Activated CD8-positive, alpha-beta memory T cell treated with anti-CD3 and anti-CD28 coated beads for 48 hours (primary cell): ENCODE data around the gene SLX4IP.

Experiments used
- DNase-seq, 3 experiments: peaks; one replicate each; pipeline ENCODE4 v3.0.0-alpha.2; 2020; ENCODE audit warnings: low read depth in 2 of 3, low spot score in 2 of 3

SLX4IP gene

DNA sequence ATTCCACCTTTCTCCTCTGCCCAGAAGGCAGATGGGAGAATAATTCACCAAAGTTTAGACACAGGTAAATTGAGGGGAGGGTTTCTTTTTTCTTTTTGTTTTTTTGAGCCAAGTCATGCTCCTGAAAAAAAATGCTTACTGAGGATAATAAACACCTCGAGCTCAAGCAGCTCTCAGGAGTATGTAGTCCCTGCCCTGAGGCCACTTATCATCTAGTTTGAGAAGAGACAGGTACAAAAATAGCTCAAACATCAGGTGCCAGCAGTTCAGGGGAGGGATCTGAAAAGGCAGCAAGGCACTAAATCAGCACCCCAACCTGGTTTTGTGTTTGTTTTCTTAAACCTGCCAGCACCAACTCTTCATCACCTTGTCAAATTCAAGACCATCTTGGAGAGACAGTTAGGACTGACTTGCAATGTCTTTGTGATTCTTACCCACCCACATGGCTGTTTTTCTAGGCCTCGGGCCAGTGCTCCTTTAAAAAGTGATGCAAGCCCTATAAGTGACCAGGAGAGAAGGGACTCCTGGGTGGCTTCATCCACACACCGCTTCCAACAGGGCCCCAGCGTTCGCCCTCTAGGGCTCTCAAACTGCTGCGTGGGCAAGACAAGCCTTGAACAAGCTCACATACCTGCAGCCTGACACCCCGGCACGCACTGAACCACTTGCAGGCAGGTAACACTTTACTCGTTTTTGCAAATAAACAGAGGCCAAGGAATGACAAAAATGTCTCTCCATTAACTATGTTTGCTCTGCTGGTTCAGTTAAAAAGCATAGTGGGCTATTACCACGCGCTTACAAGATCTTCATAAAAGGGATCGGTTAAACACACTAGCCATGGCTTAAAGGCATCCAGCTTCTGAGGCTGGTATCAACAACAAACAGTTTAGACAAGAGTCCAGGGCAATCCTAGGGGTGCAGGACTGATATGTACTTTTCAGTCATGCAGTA is 224.8 kb downstream of the SLX4IP start:
- DNase-seq, result no peak

DNA sequence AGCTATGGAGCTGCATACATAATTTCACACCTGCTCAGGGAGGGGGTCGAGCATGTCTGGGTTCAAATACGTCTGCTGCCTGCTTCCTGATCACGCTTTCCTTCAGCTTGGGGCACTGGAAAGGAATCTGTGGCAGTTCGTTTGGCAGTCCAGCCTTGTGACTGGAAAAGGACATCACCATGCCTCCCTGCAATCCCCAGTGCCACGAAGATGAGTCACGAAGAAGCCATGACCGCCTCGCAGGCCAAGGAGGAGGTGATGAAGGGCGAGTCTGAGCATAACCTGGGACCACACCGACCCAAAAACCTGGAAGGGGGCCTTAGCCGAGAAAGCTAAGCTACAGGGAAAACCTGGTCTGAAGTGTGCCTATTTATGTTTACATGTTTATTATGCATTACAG is 225.6 kb downstream of the SLX4IP start:
- DNase-seq, result no peak

DNA sequence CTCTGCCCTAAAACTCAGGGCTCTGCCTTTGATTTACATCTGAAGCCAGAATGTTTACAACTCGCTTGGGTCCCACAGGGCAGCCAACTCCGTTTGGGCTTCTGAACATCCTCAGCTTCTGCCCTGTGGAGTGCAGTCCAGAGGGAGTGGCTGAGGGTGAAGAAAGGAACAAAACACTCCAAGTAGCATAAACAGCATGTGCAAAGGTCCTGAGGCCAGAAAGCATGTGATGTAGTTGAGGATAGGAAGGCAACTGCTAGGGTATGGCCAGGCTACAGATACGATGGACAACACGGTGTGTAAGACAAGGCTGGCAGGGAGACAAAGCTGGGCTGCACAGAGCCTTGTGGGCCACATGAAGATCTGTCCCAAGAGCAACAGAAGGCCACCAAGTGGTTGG is 226.2 kb downstream of the SLX4IP start:
- no peak for DNase-seq

DNA sequence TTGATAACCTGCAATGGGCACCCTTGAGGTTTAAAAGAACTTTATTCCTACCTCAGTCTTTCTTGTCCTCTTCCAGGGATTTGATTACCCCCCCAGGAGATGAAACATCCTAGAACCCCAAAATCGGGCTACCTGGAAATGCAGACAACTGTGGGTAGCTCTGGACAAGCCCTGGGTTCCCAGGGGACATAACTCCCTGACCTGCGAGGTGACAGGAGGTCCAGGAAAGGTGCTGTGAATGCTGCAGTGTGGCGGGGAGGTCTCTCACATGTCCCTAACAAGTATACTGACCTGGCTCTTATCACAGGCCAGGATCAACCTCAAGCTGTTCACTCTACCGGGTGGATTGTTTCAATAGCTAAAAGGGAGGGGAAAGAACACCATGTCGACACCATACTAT is 227.0 kb downstream of the SLX4IP start:
- no peak for DNase-seq

DNA sequence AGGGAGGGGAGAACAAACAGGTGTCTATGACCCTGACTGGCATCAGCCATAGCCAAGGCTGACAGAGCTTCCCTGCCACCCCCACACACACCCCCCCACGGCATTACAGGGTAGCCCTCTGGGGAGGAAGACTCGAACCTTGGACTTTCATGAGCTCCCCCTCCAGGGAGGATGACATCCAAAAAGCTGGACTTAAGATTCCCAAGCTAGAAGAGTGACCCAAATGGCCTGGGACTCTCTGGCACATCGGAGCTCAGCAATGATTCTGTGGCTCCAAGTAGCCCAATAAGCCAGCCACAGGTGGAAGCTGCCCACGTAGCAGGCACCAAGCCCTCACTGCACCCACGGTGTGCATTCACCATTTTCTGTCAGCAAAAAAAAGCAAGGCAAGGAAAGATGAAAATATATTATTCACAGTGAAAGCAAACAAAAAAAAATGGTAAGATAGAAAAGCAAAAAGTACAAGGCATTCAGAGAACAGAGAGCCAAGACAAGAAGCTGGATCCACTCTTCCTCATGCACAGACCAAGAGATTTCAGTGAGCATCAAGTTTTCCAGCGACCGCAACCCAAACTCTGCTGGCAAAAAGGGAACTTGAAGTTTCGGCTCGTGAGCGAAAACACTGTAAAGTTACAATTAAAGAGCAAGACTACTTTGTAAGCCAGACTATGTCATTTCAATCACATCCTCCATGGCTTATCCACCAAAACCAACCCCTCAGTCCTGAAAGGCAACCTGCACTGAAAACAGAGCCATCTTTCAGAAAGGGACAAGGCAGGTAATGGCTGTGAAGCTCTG is 227.8 kb downstream of the SLX4IP start:
- DNase-seq, result no peak

DNA sequence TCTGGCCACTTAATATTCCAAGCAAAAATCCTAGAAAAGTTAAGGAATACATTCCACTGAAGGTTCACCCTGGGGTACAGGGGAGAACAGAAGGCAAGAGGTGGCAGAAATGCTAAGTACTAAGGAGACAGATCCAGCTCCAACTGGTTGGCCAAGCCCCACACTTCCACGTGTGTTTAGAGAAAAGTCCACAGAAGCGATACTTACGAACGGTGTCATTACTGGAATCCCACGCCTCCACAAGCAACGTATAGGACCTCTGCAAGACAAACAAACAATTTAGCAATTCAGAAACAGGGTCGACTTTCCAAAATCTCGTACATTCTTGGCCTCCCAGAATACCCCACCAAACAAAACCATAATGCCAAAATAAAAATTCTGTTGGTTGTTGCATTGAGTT is 228.7 kb downstream of the SLX4IP start:
- no peak for DNase-seq

DNA sequence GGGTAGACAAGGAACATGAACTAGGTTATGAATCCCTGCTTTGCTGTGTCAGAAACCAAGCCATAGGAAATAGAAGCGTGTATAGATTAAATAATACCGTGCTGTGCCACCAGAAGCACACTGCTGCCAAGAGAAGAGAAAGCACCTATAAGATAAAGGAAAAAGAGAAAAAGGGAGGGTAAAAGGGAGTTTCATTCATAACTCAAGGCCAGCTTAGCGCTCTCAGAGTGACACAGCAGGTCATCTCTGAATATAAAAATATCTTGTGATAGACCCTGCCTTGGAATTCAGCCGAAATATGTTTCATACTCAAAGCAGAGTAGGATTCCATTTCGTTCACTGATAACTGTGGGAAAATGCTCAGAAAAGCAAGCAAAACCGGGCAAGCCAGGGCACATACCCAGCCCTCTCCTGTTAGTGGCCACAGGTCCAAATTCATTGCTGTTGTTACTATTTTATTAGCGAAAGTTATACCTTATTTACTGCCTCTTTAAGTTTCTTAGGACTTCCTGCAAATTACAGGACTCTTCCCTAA is 230.0 kb downstream of the SLX4IP start:
- no peak for DNase-seq

DNA sequence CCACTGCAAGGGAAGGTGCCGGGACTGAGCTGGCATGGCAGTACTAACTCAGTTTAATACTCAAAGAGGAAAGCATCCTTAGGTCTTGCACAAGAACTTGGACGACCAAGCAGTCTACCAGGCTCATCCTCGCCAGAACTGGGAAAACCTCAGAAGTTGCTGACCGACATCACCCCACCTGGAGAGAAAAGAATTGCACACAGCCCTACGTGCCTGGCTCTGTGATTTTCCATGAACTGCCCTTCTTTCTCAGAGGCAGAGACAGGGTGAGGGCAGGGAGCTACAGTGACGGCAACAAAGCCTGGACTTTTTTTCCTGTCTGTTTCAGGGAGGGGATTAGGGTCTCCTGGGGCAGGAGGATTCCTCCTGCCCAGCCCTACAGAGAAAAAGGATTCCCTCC is 230.7 kb downstream of the SLX4IP start:
- DNase-seq, result no peak

DNA sequence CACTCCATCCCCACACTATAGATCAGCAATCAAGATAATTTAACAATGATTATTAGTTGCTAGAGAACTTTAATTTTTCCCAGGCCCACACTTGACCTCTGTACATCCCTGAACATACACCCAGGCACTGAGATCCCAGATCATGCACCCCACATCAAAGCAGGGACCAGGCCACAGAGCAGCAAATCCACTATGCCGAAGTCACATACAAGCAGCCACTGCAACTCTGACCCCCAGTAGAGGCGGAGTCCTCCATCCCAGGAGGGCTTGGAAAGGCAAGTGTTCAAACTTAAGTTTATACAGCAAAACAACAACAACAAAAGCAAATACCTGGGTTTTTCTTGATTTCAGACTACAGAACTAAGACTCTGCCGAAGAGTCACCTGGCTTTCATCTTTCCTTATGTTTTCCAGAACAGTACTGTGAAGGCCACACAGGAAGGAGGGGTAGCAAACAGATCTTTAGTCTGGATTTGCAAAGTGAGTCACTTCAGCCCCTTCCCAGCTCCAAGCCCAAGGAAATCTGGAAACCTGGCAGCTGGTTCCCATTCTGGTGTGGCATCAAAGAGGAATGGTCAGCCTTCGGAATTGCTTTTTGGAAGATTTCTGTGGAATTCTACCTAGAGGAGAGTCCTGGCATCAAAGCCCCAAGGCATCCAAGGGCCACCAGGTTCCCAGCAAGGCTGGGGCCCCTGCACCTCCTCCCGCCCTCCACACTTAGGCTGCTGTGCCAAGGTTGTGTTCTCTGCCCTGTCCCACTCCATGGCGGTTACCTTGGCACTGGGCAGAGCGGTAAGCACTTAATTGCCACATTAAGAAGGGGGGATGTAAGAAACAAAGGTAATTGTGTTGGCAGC is 231.3 kb downstream of the SLX4IP start:
- no peak for DNase-seq

DNA sequence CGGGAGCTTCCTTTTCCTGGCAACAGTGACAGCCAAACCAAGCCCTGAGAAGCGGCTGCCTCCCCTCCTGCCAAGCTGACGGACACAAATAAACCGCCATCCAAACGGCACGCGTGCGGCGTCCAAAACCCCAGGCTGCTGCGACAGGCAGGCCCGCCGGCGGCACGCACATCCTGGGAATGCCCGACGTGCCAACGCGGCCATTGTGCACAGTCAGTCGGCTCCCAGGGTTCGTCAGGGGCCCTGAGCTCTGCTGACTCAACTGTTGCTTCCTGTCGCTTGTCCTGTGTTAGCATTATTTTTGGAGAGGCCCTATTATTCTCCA is 231.9 kb downstream of the SLX4IP start:
- no peak for DNase-seq

DNA sequence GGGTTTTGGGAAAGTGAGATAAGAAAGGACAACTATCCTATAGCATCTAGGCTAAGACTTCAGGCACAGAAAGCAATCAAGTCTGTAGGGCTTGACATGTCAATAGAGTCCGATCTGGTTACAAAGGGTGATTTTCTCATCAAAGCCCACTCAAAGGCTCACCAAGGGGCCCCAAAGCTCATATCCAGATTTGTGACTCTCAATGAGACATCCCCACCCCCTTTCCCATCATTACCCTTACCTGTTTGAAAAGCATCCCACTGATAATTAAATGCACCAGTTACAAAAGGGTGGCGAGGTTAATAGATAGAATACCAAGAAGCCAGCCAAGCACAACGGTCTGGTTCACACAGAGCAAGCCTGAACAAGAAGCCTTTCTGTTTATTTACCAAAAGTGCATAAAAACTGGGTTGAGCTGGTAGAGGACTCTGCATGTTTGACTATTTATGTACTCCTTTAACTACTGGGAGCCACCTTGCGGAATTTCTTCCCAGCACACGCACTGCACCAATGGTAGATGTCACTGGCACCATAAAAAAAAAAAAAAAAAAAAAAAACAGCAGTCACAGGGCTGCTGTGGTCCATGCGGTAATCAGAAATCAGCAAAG is 232.6 kb downstream of the SLX4IP start:
- no peak for DNase-seq

DNA sequence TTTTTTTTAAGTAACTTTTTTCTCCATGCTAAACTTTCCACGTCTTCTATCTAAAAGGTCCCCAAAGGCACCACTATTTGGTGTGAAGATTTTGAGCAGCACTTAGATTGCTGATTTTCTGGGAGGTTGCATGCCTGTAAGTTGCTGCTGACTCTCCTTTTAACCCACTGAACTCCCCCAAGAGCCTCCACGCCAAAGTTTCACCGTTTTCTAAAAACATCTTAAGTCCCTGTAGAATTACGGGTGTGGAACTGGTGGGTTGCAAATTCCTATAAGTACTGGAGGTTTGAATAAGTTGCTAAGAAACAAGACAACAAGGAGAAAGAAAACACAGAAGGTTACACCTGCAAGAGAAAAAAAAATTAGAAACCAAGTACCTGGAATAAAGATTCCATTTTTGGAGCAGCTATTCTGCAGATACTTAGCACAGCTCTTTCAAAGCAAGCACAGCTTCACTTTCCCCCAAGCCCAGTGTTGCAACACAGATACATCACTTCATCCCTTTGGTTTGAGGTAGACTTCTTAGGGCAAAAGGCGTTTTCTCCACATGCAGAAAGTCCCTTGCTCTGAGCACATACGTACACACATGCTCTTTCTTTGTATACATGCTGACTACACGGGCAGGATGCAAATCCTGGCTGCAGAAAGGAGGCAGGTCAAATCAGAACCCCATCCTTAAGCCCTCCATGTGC is 233.7 kb downstream of the SLX4IP start:
- no peak for DNase-seq

DNA sequence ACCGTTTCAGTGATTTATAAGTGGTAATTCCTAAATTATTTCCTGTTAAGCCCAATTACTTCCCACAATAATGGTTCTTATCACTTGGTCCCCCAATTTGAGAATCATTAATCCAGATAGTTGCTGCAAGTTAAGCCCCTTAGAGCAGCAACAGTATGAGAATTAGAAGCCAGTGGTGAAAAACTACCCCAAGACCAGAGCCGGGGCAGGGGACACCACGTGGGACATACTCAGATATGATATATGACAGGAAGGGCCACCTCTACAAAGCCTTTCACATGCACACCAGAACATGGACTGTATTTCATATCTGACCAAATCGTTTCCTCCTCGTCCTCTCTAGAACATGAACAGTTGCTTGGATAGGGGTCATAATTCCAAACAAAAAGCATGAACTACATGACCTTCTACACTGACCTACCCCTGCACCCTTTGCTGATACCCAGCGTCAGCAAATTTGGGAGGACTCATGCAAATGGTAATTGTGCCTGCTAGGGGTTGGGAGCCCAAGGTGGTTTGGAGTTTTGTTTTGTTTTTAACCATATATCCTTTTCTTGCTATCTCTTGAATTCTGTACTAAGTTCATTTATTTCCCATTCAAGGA is 234.8 kb downstream of the SLX4IP start:
- no peak for DNase-seq

DNA sequence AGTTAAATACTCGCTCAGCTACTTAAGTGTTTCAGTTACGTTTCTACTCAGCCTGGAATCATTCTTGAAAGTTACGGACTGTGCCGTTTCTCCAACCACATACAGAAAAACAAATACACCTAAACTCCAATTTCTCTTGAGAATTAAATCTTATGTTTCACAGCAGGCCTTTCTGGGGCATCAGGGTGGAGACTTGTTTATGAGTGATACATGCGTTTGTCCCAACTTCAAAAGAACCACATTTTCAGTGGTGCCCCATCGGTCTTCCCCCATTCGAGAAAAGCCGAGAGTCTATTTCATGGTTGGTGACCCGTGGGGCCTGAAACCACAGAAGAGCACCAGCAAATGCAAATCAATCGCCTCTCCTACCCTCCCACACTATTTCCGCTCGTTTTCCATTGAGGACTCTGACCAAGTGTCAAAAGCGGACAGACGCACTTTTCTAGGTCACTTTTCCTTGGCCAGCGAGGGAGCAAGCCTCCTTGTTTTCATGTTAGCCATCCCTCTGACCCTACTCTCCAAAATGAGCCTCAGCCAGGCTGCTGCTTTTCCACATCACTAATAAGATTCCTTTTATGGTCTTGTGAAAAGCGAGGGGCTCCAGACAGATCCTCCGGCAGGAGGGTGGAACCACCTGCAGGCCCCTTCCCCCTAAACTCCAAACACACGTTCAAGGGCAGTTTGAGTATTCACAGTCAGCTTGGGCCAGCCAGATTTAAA is 235.6 kb downstream of the SLX4IP start:
- DNase-seq, result no peak

DNA sequence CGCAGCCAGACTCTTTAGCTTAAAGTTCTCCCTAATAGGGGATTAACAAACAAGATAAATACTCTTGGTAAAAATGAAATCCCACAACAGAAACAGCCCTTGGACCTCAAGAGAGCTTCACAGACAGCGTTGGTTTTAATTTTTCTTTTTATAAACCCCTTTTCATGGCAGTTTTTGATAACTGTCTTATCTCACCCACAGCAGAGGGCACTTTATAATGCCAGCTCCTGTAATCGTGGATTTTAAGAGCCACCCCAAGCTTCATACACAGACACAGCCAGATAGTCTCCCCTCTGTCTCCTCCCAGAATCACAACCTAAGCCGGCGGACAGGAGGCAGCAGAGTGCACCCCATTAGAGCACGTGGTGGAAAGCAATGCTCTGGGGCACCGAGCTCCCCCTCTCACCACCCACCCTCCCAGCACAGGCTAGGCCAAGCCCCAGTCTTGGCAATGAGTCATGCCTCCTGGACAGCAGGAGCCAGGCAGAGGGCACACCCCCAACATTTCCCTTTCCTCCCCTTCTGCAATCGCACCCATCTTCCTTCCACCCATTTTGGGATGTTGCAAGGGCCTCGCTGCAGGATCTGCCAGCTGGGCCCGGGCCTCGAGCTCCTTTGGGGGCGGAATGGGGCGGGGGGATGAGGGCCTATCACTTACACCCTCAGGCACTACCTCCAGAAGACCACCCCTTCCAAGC is 236.3 kb downstream of the SLX4IP start:
- DNase-seq, result peak in 2 of 3 experiments; percentile 4 to 9

DNA sequence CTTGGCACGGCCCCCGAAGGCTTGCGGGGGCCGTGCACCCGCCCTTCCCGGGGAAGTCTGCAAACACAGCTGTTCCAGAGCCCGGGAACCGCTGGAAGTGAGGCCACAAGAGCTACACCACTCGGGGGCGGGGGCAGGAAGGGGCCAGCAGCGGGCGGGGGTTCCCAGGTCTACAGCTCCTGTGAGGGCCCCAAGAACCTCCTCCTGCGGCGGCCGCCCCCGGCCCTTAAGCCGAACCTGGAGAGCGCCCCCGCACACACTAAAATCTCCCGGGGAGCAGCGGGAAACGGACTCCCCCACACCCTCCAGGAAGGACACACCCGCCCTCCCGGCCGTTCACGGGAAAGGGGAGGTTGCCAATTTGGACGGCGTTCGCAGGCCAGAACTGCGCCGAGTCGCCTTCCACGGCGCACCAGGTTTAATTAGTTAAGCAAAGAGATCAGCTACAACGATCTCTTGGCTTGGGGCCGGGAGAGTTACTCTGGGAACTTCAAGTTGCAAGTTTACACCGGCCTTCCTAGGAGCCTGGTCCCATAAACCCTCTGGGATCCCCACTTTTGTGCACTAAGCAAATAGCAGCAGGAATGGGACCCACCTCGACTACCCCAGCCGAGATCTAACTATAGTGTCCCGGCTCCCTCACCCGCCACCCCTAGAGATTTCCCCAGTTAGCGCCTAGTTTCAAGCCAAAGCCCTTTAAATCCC is 237.0 kb downstream of the SLX4IP start:
- no peak for DNase-seq

DNA sequence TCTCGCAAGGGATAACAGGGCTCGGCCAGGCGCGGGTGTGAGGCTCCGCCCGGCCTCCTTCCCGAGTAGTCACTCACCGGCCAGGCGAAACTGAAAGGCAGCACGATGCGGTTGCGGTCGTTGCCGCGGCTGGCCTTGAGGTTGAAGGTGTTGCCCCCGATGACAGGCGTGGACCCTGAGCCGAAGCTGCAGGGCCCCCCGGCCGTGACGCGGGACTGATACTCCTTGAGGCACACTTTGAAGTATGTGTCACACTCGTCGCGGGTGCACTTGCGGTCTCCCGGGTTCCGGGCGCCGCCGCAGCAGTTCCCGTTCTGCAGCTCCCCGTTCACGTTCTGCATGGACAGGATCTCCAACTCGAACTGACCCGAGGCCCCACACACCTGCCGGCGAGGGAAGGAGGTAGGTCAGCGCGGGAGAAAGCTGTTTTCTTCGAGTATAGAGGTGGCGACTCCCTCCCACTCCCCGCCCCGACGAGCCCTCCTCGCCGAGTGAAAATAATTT is 237.6 kb downstream of the SLX4IP start:
- peak in 2 of 3 experiments; percentile 32 to 37 for DNase-seq
